CD4-positive, CD25-positive, alpha-beta regulatory T cell (primary cell): Measurements from ENCODE around the gene PXYLP1. TPM values are rescaled to one million over a fixed set of nuclear protein-coding genes. Genes with fewer than 3 reads are reported as not detected.

ENCODE experiments used
- ATAC-seq, 2 donors: fragments of 150-1000 bp; cut with Tn5 transposase; one replicate each; pipeline ENCODE4 v1.10.0; 2021; ENCODE audit warnings: low read depth in 2 of 2, moderate number of reproducible peaks in 2 of 2, moderate library complexity in 1 of 2
- DNase-seq, 3 donors: peaks; one replicate each; pipeline versions ENCODE4 v3.0.0 to v3.0.0-alpha.2; 2012 to 2022; ENCODE audit warnings: mixed read lengths in 1 of 3
- H3K27ac ChIP-seq: one replicate; pipeline ENCODE4 v1.7.0; 2013; ENCODE audit warnings: mild to moderate bottlenecking, low read length; ENCODE audit not compliant: insufficient read depth, poor library complexity, severe bottlenecking
- H3K27me3 ChIP-seq: one replicate; pipeline ENCODE4 v1.7.0; 2013; ENCODE audit warnings: low read length; ENCODE audit not compliant: control insufficient read depth, insufficient read depth
- H3K36me3 ChIP-seq: one replicate; pipeline ENCODE4 v1.7.0; 2013; ENCODE audit warnings: mild to moderate bottlenecking, low read length, moderate library complexity; ENCODE audit not compliant: control insufficient read depth, insufficient read depth
- H3K4me1 ChIP-seq: 2 replicates; pipeline ENCODE4 v1.7.0; 2013; ENCODE audit warnings: mild to moderate bottlenecking, low read length; ENCODE audit not compliant: insufficient read depth, control insufficient read depth, poor library complexity, severe bottlenecking
- H3K4me3 ChIP-seq: one replicate; pipeline ENCODE4 v1.7.0; 2013; ENCODE audit warnings: low read depth, mild to moderate bottlenecking, low read length, moderate library complexity
- H3K9me3 ChIP-seq, 2 experiments: 1 replicate in 1 of 2; 2 replicates in 1 of 2; pipeline ENCODE4 v1.7.0; 2013; ENCODE audit warnings: low read length in 2 of 2, mild to moderate bottlenecking in 1 of 2, moderate library complexity in 1 of 2; ENCODE audit not compliant: control insufficient read depth in 2 of 2
- H3K27ac Mint-ChIP-seq, 3 donors: one replicate each; pipeline ENCODE4 v1.8.0; 2020 to 2022; ENCODE audit warnings: mild to moderate bottlenecking in 3 of 3, mixed read lengths in 3 of 3, moderate library complexity in 2 of 3
- H3K27me3 Mint-ChIP-seq: one replicate; pipeline ENCODE4 v1.8.0; 2022; ENCODE audit warnings: mild to moderate bottlenecking, mixed read lengths
- H3K36me3 Mint-ChIP-seq: one replicate; pipeline ENCODE4 v1.8.0; 2020; ENCODE audit warnings: mixed read lengths
- H3K4me1 Mint-ChIP-seq, 4 donors: one replicate each; pipeline ENCODE4 v1.8.0; 2020 to 2022; ENCODE audit warnings: mixed read lengths in 4 of 4, mild to moderate bottlenecking in 1 of 4
- H3K4me3 Mint-ChIP-seq, 4 donors: one replicate each; pipeline ENCODE4 v1.8.0; 2020 to 2022; ENCODE audit warnings: mild to moderate bottlenecking in 4 of 4, mixed read lengths in 4 of 4, moderate library complexity in 3 of 4
- H3K9me3 Mint-ChIP-seq, 7 donors: one replicate each; pipeline ENCODE4 v1.8.0; 2020 to 2022; ENCODE audit warnings: mixed read lengths in 7 of 7, mild to moderate bottlenecking in 3 of 7, moderate library complexity in 2 of 7
- polyA plus RNA-seq, 4 donors: library from polyadenylated mRNA; unstranded; fragments of 300-500 nt; fragmentation: Illumina TruSeq; gene quantifications; one replicate each; pipeline ENCODE4 v1.2.3, GENCODE V29; 2021
- total RNA-seq: library from RNA; stranded (reverse); gene quantifications from one replicate; pipeline ENCODE4 v1.2.3, GENCODE V29; 2022

PXYLP1 gene
- total and polyA plus RNA-seq, 5 donors from 2014 or later: 3.8 to 11.3 (median 9.8) TPM

DNA sequence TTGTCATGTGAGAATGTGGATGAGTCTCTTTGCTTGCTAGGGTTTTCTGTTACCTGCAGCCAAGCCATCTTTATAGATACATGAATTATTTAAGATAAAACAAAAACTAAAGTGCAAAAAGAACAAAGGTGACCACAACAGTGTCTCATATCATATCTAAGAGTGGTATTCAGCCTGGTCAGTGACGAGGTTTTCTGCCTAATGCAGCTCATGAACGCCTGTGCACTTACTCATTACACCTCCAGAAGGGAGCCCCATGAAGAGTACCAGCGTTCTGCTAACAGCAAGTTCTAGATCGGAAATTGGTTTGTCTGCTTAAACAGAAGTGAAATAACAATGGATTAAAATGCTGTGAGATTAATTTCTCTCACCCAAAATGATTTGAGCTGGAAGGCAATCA is 19.2 kb downstream of the PXYLP1 start:
- DNase-seq: no peak
- Mint-ChIP-seq H3K36me3 (peaks cover 10% of the 10 kb centered on the region), H3K9me3 (no peaks in the 10 kb centered on the region), H3K27ac (peak overlapping the region in 1 of 3 donors; percentile 45), H3K27me3 (no peaks in the 10 kb centered on the region), H3K4me1 (peaks cover 0 to 25% (median 5%) of the 10 kb centered on the region in 4 donors), H3K4me3 (no peak overlapping the region)
- Histone ChIP-seq H3K36me3 (no peaks in the 10 kb centered on the region), H3K27ac (no peak overlapping the region), H3K9me3 (no peaks in the 10 kb centered on the region), H3K4me1 (peaks cover 1% of the 10 kb centered on the region), H3K4me3 (no peak overlapping the region), H3K27me3 (no peaks in the 10 kb centered on the region)
- ATAC-seq: no peak

DNA sequence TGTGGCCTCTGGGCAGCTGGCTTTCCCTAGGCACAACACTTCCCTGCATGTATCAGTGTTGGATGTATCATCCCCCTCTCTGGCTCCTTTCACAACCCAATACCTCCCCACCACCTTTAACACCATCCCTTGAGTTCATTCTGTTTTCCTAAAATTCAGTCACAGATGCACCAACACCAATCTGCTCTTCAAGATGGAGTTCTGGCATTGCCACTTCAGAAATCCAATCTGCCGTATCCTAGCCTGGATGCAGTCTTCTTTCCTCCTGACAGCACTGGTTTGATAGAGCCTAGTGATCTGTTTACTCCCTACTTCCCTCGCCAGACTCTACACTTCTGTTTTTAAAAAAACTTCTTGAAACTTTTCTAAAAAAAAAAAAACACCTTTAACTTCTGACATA is 21.7 kb downstream of the PXYLP1 start:
- Histone ChIP-seq H3K4me1 (peaks cover 3% of the 10 kb centered on the region), H3K9me3 (no peaks in the 10 kb centered on the region), H3K4me3 (no peak overlapping the region), H3K27ac (no peak overlapping the region), H3K27me3 (no peaks in the 10 kb centered on the region), H3K36me3 (no peaks in the 10 kb centered on the region)
- H3K27me3 Mint-ChIP-seq: no peaks in the 10 kb centered on the region
- peaks cover 13% of the 10 kb centered on the region for H3K36me3 Mint-ChIP-seq
- H3K4me3 Mint-ChIP-seq: no peak overlapping the region
- ATAC-seq (no peak), DNase-seq (no peak)
- no peaks in the 10 kb centered on the region for H3K9me3 Mint-ChIP-seq
- peaks cover 0 to 41% (median 9%) of the 10 kb centered on the region in 4 donors for H3K4me1 Mint-ChIP-seq
- peak overlapping the region in 2 of 3 donors; percentile 56 to 76 for H3K27ac Mint-ChIP-seq

DNA sequence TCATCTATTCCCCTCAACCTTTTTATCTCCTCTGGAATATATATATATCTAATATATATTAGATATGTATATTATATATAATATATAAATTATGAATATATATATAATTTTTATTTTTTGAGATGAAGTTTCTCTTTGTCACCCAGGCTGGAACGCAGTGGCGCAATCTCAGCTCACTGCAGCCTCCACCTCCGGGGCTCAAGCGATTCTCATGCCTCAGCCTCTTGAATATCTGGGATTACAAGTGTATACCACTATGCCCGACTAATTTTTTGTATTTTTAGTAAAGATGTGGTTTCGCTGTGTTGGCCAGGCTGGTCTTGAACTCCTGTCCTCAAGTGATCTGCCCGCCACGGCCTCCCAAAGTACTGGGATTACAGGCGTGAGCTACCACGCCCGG is 22.2 kb downstream of the PXYLP1 start:
- H3K27ac Mint-ChIP-seq: peak overlapping the region in 1 of 3 donors; percentile 32
- Histone ChIP-seq H3K27ac (no peak overlapping the region), H3K4me3 (no peak overlapping the region), H3K9me3 (no peaks in the 10 kb centered on the region), H3K4me1 (peaks cover 3% of the 10 kb centered on the region), H3K27me3 (no peaks in the 10 kb centered on the region), H3K36me3 (no peaks in the 10 kb centered on the region)
- H3K4me1 Mint-ChIP-seq: peaks cover under 1 to 42% (median 9%) of the 10 kb centered on the region in 4 donors
- no peak for DNase-seq
- no peaks in the 10 kb centered on the region for H3K9me3 Mint-ChIP-seq
- no peaks in the 10 kb centered on the region for H3K27me3 Mint-ChIP-seq
- ATAC-seq: no peak
- no peak overlapping the region for H3K4me3 Mint-ChIP-seq
- peaks cover 13% of the 10 kb centered on the region for H3K36me3 Mint-ChIP-seq

DNA sequence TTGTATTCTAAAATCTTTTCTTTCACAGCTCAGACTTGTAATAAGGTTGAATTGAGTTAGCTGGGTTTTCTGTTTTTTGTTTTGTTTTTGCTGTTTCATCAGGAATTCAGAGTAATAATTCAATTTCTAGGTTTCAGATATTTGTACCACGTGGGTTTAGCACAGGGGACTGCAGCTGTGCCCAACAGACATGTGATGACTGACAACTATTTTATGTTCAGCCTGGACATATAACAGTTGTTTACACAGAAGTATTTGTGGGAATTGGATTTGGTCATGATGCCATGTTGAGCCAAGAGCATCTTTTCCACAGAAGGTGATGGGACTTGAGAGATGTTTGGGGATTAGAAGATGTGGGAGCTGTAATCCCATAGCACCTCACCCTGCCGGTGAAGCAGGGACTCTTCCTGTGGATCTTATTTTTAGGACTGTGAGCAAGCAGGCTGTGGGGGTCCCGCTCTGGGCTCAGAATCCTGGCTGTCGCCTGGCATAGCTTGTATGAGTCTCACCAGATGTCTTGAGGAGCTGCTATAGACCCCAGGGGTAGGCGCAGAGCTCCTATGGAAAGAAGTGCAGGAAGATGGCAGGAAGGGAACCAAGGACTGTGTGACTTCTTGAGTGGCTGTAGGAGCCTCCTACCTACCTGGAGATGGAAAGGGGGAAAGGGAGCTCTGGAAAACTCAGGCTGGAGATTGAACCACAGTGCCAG is 23.7 kb downstream of the PXYLP1 start:
- H3K36me3 Mint-ChIP-seq: peaks cover 19% of the 10 kb centered on the region
- no peaks in the 10 kb centered on the region for H3K9me3 Mint-ChIP-seq
- no peaks in the 10 kb centered on the region for H3K27me3 Mint-ChIP-seq
- peak overlapping the region in 1 of 3 donors; percentile 79 for H3K27ac Mint-ChIP-seq
- H3K27ac ChIP-seq: no peak overlapping the region
- no peak for DNase-seq
- H3K4me3 ChIP-seq: no peak overlapping the region
- H3K27me3 ChIP-seq: no peaks in the 10 kb centered on the region
- H3K9me3 ChIP-seq: no peaks in the 10 kb centered on the region
- peaks cover 7 to 40% (median 14%) of the 10 kb centered on the region in 4 donors for H3K4me1 Mint-ChIP-seq
- no peaks in the 10 kb centered on the region for H3K36me3 ChIP-seq
- ATAC-seq: no peak
- no peak overlapping the region for H3K4me3 Mint-ChIP-seq
- H3K4me1 ChIP-seq: peaks cover 3% of the 10 kb centered on the region

DNA sequence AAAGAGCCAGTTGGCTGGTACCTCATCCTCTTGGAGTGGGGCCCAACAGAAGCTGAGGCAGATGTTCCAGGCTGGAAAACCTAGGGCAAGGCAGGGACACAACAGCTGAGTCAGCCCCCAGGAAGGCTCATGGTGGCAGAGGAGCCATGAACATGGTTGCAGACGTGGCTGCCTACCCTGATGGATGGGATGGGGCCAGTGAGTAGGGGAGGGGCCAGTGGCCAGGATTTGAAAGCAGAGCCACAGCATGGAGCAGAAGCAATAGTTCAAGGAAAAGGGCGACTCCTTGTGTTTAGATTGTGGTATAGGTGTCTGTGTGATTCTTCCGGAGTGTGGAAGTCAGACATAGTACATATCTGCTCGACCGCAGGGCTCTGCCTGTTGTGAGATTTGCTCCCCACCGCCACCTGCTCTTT is 24.2 kb downstream of the PXYLP1 start:
- H3K27ac Mint-ChIP-seq: peak overlapping the region in 1 of 3 donors; percentile 79
- DNase-seq: peak in 2 of 3 donors; percentile 51 to 78
- Histone ChIP-seq H3K4me1 (peaks cover 3% of the 10 kb centered on the region), H3K27ac (no peak overlapping the region), H3K27me3 (no peaks in the 10 kb centered on the region), H3K36me3 (no peaks in the 10 kb centered on the region), H3K4me3 (peak overlapping the region; percentile 23), H3K9me3 (no peaks in the 10 kb centered on the region)
- H3K27me3 Mint-ChIP-seq: no peaks in the 10 kb centered on the region
- no peaks in the 10 kb centered on the region for H3K9me3 Mint-ChIP-seq
- H3K4me3 Mint-ChIP-seq: peak overlapping the region in 1 of 4 donors; percentile 41
- ATAC-seq: peak; percentile 93 to 95
- H3K4me1 Mint-ChIP-seq: peaks cover 7 to 38% (median 14%) of the 10 kb centered on the region in 4 donors
- peaks cover 19% of the 10 kb centered on the region for H3K36me3 Mint-ChIP-seq

DNA sequence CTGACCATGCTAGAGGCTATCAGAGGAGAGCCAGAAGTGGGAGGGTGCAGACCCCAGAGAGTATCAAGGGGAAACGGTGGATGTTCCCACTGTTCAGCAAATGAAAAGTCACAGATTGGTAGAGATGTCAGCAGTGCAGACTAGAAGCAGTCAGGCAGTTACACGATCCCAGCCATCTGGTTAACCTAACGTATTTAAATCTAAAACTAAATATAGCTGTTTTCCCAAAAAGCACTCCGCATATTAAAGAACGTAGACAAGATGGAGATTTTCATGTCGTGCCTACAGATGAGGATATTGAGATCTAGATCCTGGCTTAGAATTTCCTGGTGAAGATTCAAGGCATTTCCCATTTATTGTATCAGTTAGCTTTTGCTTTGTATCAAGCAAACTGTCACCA is 25.2 kb downstream of the PXYLP1 start:
- no peaks in the 10 kb centered on the region for H3K27me3 ChIP-seq
- H3K27ac Mint-ChIP-seq: no peak overlapping the region
- H3K9me3 ChIP-seq: no peaks in the 10 kb centered on the region
- peaks cover 23% of the 10 kb centered on the region for H3K36me3 Mint-ChIP-seq
- H3K27me3 Mint-ChIP-seq: no peaks in the 10 kb centered on the region
- no peak for DNase-seq
- H3K4me3 Mint-ChIP-seq: no peak overlapping the region
- H3K9me3 Mint-ChIP-seq: no peaks in the 10 kb centered on the region
- no peak overlapping the region for H3K27ac ChIP-seq
- no peak overlapping the region for H3K4me3 ChIP-seq
- H3K4me1 ChIP-seq: peaks cover 3% of the 10 kb centered on the region
- H3K4me1 Mint-ChIP-seq: peaks cover 7 to 47% (median 16%) of the 10 kb centered on the region in 4 donors
- ATAC-seq: no peak
- no peaks in the 10 kb centered on the region for H3K36me3 ChIP-seq

DNA sequence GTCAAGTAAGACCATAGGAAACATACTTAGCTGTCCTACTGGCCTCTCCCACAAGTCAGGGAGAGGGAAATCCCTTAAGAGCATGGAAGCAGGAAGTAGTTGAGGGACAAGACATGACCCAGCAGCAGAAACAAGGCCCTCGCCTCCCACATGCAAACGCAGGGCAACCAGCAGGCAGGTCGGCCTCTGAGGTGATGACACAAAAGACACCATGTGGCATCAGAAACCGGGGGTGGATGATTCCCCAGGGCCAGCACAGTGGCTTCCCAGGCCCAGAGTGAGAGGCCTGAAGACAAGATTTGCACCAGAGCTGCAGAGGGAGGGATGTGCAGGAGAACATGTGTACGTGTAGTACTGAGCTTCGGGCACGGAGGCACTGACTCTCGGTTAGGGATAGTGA is 26.3 kb downstream of the PXYLP1 start:
- Mint-ChIP-seq H3K36me3 (peaks cover 29% of the 10 kb centered on the region), H3K27me3 (no peaks in the 10 kb centered on the region), H3K27ac (no peak overlapping the region), H3K4me1 (peaks cover 9 to 49% (median 16%) of the 10 kb centered on the region in 4 donors), H3K4me3 (no peak overlapping the region), H3K9me3 (no peaks in the 10 kb centered on the region)
- Histone ChIP-seq H3K27me3 (no peaks in the 10 kb centered on the region), H3K27ac (no peak overlapping the region), H3K4me3 (no peak overlapping the region), H3K9me3 (no peaks in the 10 kb centered on the region), H3K36me3 (no peaks in the 10 kb centered on the region), H3K4me1 (peaks cover 3% of the 10 kb centered on the region)
- DNase-seq (no peak), ATAC-seq (no peak)

DNA sequence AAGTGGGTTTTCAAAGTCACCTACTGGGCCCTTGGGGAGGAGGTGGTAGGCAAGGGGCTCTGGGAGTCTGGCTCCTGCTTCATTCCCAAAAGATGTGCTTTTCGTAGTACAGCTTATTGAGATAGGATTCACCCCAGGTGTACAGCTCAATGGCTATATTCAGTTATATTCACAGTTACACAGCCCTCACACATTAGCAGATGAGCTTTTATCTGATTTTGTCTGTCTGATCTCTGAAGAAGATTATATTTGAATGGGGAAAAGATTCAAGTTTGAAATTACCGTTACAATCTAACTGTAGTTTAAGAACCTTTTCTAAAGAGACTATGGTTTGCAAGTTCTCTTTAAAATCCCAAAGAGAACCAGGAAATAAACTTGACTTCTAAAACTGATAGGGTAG is 27.3 kb downstream of the PXYLP1 start:
- no peak overlapping the region for H3K4me3 ChIP-seq
- H3K27ac ChIP-seq: no peak overlapping the region
- Mint-ChIP-seq H3K9me3 (no peaks in the 10 kb centered on the region), H3K27ac (peak overlapping the region in 2 of 3 donors; percentile 31 to 32), H3K36me3 (peaks cover 25% of the 10 kb centered on the region), H3K4me3 (no peak overlapping the region), H3K4me1 (peaks cover 13 to 44% (median 17%) of the 10 kb centered on the region in 4 donors), H3K27me3 (no peaks in the 10 kb centered on the region)
- H3K36me3 ChIP-seq: no peaks in the 10 kb centered on the region
- ATAC-seq (no peak), DNase-seq (no peak)
- H3K4me1 ChIP-seq: peaks cover 3% of the 10 kb centered on the region
- no peaks in the 10 kb centered on the region for H3K9me3 ChIP-seq
- no peaks in the 10 kb centered on the region for H3K27me3 ChIP-seq
